ENCODE data around the gene SYTL3. TPM values are rescaled to one million over a fixed set of nuclear protein-coding genes. Genes with fewer than 3 reads are reported as not detected.
"Not testable (repeated sequence)": the region's sequence is repeated elsewhere in the genome, so short reads cannot be mapped to it uniquely, and the experiment has no call there.

The SYTL3 gene
- total RNA-seq, 6 experiments from 2014 or later = 3.1 to 5.7 (median 3.9) TPM

DNA sequence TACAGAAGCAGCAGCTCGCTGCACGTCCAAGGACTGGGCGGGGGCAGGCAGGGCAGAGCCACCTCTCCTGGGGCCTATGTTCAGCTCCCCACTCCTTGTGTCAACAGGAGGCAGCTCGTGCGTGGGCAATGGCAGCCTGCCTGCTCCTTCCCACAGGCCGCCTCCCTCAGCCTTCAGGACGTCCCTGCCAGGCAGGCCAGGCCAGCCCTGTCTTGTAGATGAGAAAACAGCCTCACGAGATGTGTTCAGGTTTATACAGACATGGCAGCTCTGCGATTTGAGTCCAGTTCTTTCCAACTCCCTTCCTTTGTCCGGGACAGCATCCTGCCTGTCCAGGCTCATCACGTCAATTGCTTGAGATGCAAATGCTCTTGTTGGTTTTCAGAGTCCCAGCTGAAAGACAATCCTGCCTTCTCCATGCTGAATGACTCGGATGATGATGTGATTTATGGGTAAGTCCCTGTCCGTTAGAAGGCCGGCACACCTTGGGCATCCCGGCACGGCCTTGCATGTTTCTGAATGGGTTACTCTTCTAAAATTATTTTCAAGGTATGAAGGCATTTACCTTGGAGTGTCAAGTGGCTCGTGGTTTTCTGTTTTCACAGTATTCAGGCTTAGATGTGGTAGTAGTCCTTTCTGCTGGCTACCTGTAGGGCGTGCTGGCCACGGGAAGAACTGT is 18.8 kb upstream of the SYTL3 start:
- H3K27ac Mint-ChIP-seq = peak overlapping the region; percentile 87

DNA sequence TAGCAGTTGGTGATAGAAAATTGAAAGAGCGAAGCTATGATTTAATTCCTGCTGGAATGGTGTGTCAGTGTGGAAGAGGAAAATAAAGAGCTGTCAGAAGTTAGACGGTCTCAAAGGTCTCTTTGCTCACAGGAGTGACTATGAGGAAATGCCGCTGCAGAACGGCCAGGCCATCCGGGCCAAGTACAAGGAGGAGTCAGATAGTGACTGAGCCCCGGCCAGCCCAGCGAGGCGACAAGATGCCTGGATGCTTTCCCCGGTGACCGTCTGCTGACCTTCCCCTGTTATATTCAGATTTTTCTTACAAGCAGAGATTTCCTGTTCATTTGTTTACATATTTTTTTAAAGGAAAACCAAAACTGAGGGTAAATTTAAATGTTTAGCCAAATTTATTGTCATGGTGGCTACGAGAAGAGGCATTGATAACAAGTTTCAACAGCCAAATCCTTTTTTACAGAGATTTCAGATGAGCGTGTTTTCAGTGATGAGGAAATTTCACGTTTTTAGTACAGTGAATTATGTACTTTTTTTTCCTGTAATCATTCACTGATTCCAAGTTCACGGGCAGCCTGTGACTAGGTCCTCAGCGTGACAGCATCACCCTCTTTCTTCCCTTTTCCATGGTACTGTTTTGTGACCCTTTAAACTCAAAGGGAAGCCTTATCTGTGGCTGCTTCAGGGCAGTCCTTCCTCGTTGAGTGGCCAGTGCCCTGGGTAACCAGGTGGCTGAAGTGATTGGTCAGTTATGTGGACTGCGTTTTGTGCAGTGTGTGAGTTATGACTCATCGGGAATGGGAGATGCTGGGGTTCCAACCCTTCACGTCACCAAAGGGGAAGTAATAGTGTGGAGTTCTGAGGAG is 17.9 kb upstream of the SYTL3 start:
- Mint-ChIP-seq H3K27ac (peak overlapping the region; percentile 87), H3K27me3 (ENCODE audit: insufficient read depth) (no peaks in the 10 kb centered on the region; the same call in 1 of the 2 replicates), H3K4me3 (peak overlapping the region; percentile 76; the same call in 1 of the 2 replicates), H3K36me3 (ENCODE audit: low read depth) (peaks cover 51% of the 10 kb centered on the region), H3K9me3 (no peaks in the 10 kb centered on the region), H3K4me1 (ENCODE audit: low read depth) (peaks cover 28% of the 10 kb centered on the region)
- peak; percentile 84 for DNase-seq
- TF ChIP-seq, protein P1, sequence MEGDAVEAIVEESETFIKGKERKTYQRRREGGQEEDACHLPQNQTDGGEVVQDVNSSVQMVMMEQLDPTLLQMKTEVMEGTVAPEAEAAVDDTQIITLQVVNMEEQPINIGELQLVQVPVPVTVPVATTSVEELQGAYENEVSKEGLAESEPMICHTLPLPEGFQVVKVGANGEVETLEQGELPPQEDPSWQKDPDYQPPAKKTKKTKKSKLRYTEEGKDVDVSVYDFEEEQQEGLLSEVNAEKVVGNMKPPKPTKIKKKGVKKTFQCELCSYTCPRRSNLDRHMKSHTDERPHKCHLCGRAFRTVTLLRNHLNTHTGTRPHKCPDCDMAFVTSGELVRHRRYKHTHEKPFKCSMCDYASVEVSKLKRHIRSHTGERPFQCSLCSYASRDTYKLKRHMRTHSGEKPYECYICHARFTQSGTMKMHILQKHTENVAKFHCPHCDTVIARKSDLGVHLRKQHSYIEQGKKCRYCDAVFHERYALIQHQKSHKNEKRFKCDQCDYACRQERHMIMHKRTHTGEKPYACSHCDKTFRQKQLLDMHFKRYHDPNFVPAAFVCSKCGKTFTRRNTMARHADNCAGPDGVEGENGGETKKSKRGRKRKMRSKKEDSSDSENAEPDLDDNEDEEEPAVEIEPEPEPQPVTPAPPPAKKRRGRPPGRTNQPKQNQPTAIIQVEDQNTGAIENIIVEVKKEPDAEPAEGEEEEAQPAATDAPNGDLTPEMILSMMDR (IDR thresholded peaks at IDR 0.05) = no peak

More for the DNA sequence above, 18.8 kb upstream of the SYTL3 start:
- Mint-ChIP-seq H3K9me3 (no peaks in the 10 kb centered on the region), H3K27me3 (ENCODE audit: insufficient read depth) (no peaks in the 10 kb centered on the region; the same call in 1 of the 2 replicates), H3K4me3 (peak overlapping the region; percentile 76; the same call in 1 of the 2 replicates), H3K4me1 (ENCODE audit: low read depth) (peaks cover 28% of the 10 kb centered on the region), H3K36me3 (ENCODE audit: low read depth) (peaks cover 47% of the 10 kb centered on the region; the same call in 1 of the 2 replicates)
- TF ChIP-seq, protein P1 (IDR thresholded peaks at IDR 0.05) = no peak
- DNase-seq = no peak

- Mint-ChIP-seq H3K36me3 (ENCODE audit: low read depth) (peaks cover 53% of the 10 kb centered on the region), H3K4me1 (ENCODE audit: low read depth) (peaks cover 28% of the 10 kb centered on the region), H3K27ac (peak overlapping the region; percentile 87)
Measured at GRCh38 chr6:158632538-158633119, 17.2 kb upstream of the SYTL3 start.

DNA sequence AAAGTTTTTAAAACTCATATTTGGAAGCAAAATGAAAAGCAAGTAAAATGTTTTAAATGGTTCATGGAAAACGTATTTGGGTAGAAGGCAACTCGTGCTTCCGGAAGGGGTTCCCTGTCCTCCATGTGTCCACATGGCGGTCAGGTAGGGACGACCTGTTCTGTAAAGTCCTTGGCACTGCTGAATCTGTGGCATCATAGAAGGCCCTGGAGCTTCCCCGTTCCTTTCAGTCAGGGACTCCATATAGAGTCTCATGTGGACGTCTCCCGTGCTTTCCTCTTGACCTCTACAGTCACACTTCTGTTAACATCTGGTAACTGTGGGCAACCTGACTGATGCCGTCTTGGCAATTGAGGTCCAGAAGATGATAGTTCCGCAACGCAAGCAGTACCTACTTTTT is 16.7 kb upstream of the SYTL3 start:
- peaks cover 53% of the 10 kb centered on the region for H3K36me3 Mint-ChIP-seq (ENCODE audit: low read depth)
- H3K4me1 Mint-ChIP-seq (ENCODE audit: low read depth) = peaks cover 28% of the 10 kb centered on the region
- DNase-seq = no peak
- no peaks in the 10 kb centered on the region for H3K9me3 Mint-ChIP-seq
- peak overlapping the region; percentile 87 for H3K27ac Mint-ChIP-seq
- TF ChIP-seq, protein P1 (IDR thresholded peaks at IDR 0.05) = no peak
- H3K27me3 Mint-ChIP-seq (ENCODE audit: insufficient read depth) = no peaks in the 10 kb centered on the region; the same call in 1 of the 2 replicates
- H3K4me3 Mint-ChIP-seq = no peak overlapping the region

More at GRCh38 chr6:158632538-158633119, 17.2 kb upstream of the SYTL3 start:
- H3K4me3 Mint-ChIP-seq = peak overlapping the region; percentile 76; the same call in 1 of the 2 replicates
- H3K27me3 Mint-ChIP-seq (ENCODE audit: insufficient read depth); H3K9me3 Mint-ChIP-seq; DNase-seq: not testable (repeated sequence)

DNA sequence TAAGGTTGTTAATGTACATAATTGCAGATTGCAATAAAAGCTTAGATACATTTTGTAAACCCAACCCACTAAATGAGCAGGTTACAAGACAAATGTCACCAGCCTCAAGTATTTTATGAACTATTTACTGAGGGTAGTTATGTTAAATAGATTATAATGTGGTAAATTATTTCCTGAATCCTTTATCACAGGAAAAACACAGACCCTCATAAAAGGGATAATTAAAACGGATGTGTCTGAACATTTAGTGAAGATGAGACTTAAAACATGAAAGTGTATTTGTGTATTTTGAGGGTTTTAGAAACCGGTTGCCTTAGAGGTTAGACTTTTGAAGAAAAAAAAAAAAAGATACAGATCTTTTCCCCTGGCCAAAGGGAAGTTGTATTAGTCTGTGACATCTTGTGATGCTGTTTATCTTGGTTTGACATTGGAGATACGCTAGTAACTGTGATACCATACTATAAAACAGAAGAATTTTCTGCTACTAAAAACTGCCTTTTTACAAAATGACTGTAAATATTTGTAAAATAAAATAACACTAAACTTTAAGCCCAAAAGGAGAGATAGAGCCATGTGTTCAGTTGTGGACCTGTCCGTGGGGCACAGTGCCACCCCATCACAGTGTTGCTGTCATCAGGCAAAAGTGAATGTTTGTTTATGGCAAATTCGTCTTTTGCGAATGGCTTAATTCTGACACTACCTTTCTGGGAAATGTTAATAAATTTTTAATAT is 15.0 kb upstream of the SYTL3 start:
- peak overlapping the region; percentile 33 for H3K27ac Mint-ChIP-seq
- H3K9me3 Mint-ChIP-seq = no peaks in the 10 kb centered on the region
- peaks cover 35% of the 10 kb centered on the region for H3K4me1 Mint-ChIP-seq (ENCODE audit: low read depth)
- peaks cover 56% of the 10 kb centered on the region for H3K36me3 Mint-ChIP-seq (ENCODE audit: low read depth)
- TF ChIP-seq, protein P1 (IDR thresholded peaks at IDR 0.05) = no peak
- no peak overlapping the region for H3K4me3 Mint-ChIP-seq
- no peaks in the 10 kb centered on the region; the same call in 1 of the 2 replicates for H3K27me3 Mint-ChIP-seq (ENCODE audit: insufficient read depth)
- no peak for DNase-seq

Data from HFFc6 (cell line).